Thoracic aorta (tissue), 2 donors: ENCODE measurements around the gene KCNH2. TPM values are rescaled to one million over a fixed set of nuclear protein-coding genes. Genes with fewer than 3 reads are reported as not detected.

ENCODE experiments used
- ATAC-seq: fragments of 150-250 bp; one replicate; pipeline ENCODE4 v1.8.0; 2017; ENCODE audit warnings: low read depth; ENCODE audit not compliant: insufficient number of reproducible peaks, low FRiP score
- DNase-seq: peaks from one replicate; pipeline ENCODE4 v3.0.0-alpha.2; 2020; ENCODE audit warnings: low spot score
- H3K27ac ChIP-seq, 2 donors: fragments of 200-600 bp; sonication (generic); 1 replicate in 1 of 2; 2 replicates in 1 of 2; pipeline ENCODE4 v1.5.1; 2016; ENCODE audit warnings: mild to moderate bottlenecking in 2 of 2, moderate library complexity in 2 of 2
- H3K27me3 ChIP-seq: fragments of 200-600 bp; sonication (generic); replicated peaks from 2 replicates; pipeline ENCODE4 v1.6.0; 2016; ENCODE audit warnings: mild to moderate bottlenecking; ENCODE audit not compliant: insufficient read depth
- H3K36me3 ChIP-seq: fragments of 200-600 bp; sonication (generic); one replicate; pipeline ENCODE4 v1.5.1; 2016
- H3K4me1 ChIP-seq, 2 donors: fragments of 200-600 bp; sonication (generic); 1 replicate in 1 of 2; 2 replicates in 1 of 2; pipeline versions ENCODE4 v1.5.1 to v1.6.0; 2016; ENCODE audit warnings: low read depth in 2 of 2, mild to moderate bottlenecking in 1 of 2; ENCODE audit not compliant: control insufficient read depth in 1 of 2
- H3K4me3 ChIP-seq: fragments of 200-600 bp; sonication (generic); 2 replicates; pipeline ENCODE4 v1.5.1; 2016; ENCODE audit warnings: mild to moderate bottlenecking
- H3K9me3 ChIP-seq: fragments of 200-600 bp; sonication (generic); 2 replicates; pipeline ENCODE4 v1.5.1; 2016
- CTCF ChIP-seq: fragments of 200-600 bp; sonication (generic); IDR thresholded peaks from one replicate; pipeline ENCODE4 v1.5.1; 2019; ENCODE audit warnings: antibody characterized with exemption
- total RNA-seq, 2 donors: library from RNA; depleted of rRNA; stranded (reverse); fragments of >200 nt; gene quantifications; one replicate each; pipeline versions ENCODE4 v1.1.0 to v1.2.3, GENCODE V29; 2016

Gene KCNH2
- total RNA-seq, 2 donors from 2014 or later = 1.2 TPM; not detected in 1

- no peaks in the 10 kb centered on the region for H3K27me3 ChIP-seq
- DNase-seq (no peak), ATAC-seq (no peak)
- peaks cover 8 to 11% of the 10 kb centered on the region in 2 donors for H3K4me1 ChIP-seq
- TF ChIP-seq CTCF = no peak
- no peak overlapping the region for H3K27ac ChIP-seq
- H3K36me3 ChIP-seq = no peaks in the 10 kb centered on the region
- H3K9me3 ChIP-seq = no peaks in the 10 kb centered on the region
- H3K4me3 ChIP-seq = no peak overlapping the region
Observed at GRCh38 chr7:150957133-150958020, 20.7 kb downstream of the KCNH2 start.

- Histone ChIP-seq H3K4me1 (peaks cover 8 to 11% of the 10 kb centered on the region in 2 donors), H3K27me3 (no peaks in the 10 kb centered on the region), H3K27ac (no peak overlapping the region), H3K9me3 (no peaks in the 10 kb centered on the region), H3K4me3 (no peak overlapping the region), H3K36me3 (no peaks in the 10 kb centered on the region)
- no peak for ATAC-seq
- TF ChIP-seq CTCF = no peak
- DNase-seq = no peak
Observed at GRCh38 chr7:150956395-150957132, 21.6 kb downstream of the KCNH2 start.

GRCh38 chr7:150955519-150956394 lies 22.4 kb downstream of the KCNH2 start:
- peak; percentile 16 for TF ChIP-seq CTCF
- ATAC-seq (no peak), DNase-seq (no peak)
- Histone ChIP-seq H3K4me1 (peaks cover 8 to 11% of the 10 kb centered on the region in 2 donors), H3K36me3 (no peaks in the 10 kb centered on the region), H3K4me3 (peak overlapping the region; percentile 58), H3K27me3 (no peaks in the 10 kb centered on the region), H3K9me3 (no peaks in the 10 kb centered on the region), H3K27ac (no peak overlapping the region)

DNA sequence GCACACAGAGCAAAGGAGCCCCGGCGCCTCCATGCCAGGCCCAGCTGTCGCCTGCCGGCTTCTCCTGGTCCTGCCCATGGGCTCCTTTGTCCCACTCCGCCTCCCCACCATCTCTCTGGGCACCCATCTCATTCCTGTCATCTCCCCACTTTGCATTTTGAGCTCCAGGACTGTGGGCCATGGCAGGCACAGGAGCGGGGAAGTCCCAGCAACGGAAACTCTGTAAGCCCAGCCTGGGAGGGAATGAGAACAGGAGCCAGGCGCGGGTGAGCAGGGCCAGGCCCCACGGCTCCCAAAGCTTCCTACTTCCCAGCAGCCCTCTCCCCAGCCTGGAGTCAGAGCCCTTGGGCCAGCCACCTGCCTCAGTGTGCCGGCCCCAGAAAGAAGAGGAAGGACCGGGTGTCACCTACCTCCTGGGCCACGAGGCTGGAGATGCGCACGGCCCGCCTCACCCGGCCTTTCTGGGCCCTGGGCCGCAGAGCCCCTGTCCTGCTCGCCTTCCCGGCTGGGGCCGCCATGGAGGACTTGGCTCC lies 23.1 kb downstream of the KCNH2 start:
- DNase-seq (no peak), ATAC-seq (no peak)

More for the DNA sequence above, 23.1 kb downstream of the KCNH2 start:
- H3K27ac ChIP-seq = no peak overlapping the region
- TF ChIP-seq CTCF = no peak
- H3K4me3 ChIP-seq = peak overlapping the region; percentile 58
- no peaks in the 10 kb centered on the region for H3K9me3 ChIP-seq
- H3K27me3 ChIP-seq = no peaks in the 10 kb centered on the region
- peaks cover 8 to 11% of the 10 kb centered on the region in 2 donors for H3K4me1 ChIP-seq
- no peaks in the 10 kb centered on the region for H3K36me3 ChIP-seq
